Measurements from ENCODE around the gene SECISBP2. TPM values are rescaled to one million over a fixed set of nuclear protein-coding genes. Genes with fewer than 3 reads are reported as not detected.

SECISBP2 gene
- total RNA-seq, 5 donors from 2014 or later (not counting 1 experiment from before 2014, with no cell fraction given), result 78.8 to 132 (median 87.5) TPM

- CTCF ChIA-PET, result interaction anchor here in 1 of 2 donors (0.8 kb wide), 1 partner anchor 195 kb away, joined by 3 read pairs; no protein-coding TSS in a partner anchor
- H3K4me1 Mint-ChIP-seq, result peaks cover 19 to 40% (median 31%) of the 10 kb centered on the region in 3 donors
- POLR2A ChIA-PET, result no interaction called here
- DNase-seq, result no peak
- H3K27me3 ChIP-seq (replicated peaks in 1 of 2; ENCODE audit: control insufficient read depth in 2 of 2, extremely low read depth in 1 of 2, insufficient read depth in 2 of 2, low read length in 1 of 2), result no peaks in the 10 kb centered on the region
- peaks cover 29 to 95% of the 10 kb centered on the region in 2 donors for H3K36me3 ChIP-seq (ENCODE audit: control insufficient read depth in 2 of 2, extremely low read depth in 1 of 2, insufficient read depth in 1 of 2, low read length in 1 of 2)
- H3K4me3 ChIP-seq (ENCODE audit: control insufficient read depth in 1 of 2, extremely low read depth in 1 of 2, low read length in 1 of 2), result no peak overlapping the region
- H3K4me1 ChIP-seq (ENCODE audit: control insufficient read depth in 1 of 2, extremely low read depth in 1 of 2, insufficient read depth in 2 of 2, low read length in 2 of 2), result peaks cover 0 to 21% of the 10 kb centered on the region in 2 experiments
- H3K27me3 Mint-ChIP-seq, result no peaks in the 10 kb centered on the region
- H3K9me3 Mint-ChIP-seq, result no peaks in the 10 kb centered on the region
- H3K9me3 ChIP-seq, result no peaks in the 10 kb centered on the region
- H3K4me3 Mint-ChIP-seq, result no peak overlapping the region
- H3K27ac Mint-ChIP-seq, result peak overlapping the region; percentile 67 to 92
- H3K27ac ChIP-seq (ENCODE audit: low read length), result no peak overlapping the region
- H3K36me3 Mint-ChIP-seq, result peaks cover 85% of the 10 kb centered on the region
- no peak for ATAC-seq (replicated peaks in 1 of 4)
- whole genome bisulfite sequencing (ENCODE audit: insufficient coverage), result no CpG with 5 or more reads among the region's 3 CpGs
Observed at GRCh38 chr9:89353989-89354388, 35.7 kb downstream of the SECISBP2 start.

DNA sequence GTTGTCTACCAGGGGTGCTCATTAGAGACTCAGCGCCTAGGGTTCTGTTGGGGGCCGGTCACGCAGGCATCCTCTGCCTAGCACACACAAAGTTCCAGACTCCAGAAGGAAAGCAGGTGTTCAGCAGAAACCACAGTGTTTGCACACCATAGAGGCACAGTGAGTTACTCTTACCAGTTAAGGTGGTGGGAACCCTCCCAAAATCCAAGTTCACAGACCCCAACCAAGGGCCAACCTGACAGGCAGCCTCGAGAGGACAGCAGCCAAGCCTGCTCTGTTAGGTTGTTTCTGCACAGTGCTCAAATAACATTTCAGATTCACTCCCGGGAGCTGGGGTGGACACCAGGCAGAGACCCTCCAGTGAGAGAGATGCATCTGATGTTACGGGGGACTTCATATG, 36.2 kb downstream of the SECISBP2 start:
- ChIA-PET POLR2A (no interaction called here), CTCF (no interaction called here)
- DNase-seq (no peak), ATAC-seq (replicated peaks in 1 of 4) (no peak)
- Histone ChIP-seq H3K36me3 (ENCODE audit: control insufficient read depth in 2 of 2, extremely low read depth in 1 of 2, insufficient read depth in 1 of 2, low read length in 1 of 2) (peaks cover 29 to 96% of the 10 kb centered on the region in 2 donors), H3K4me3 (ENCODE audit: control insufficient read depth in 1 of 2, extremely low read depth in 1 of 2, low read length in 1 of 2) (no peak overlapping the region), H3K27ac (ENCODE audit: low read length) (no peak overlapping the region), H3K9me3 (no peaks in the 10 kb centered on the region), H3K27me3 (replicated peaks in 1 of 2; ENCODE audit: control insufficient read depth in 2 of 2, extremely low read depth in 1 of 2, insufficient read depth in 2 of 2, low read length in 1 of 2) (no peaks in the 10 kb centered on the region), H3K4me1 (ENCODE audit: control insufficient read depth in 1 of 2, extremely low read depth in 1 of 2, insufficient read depth in 2 of 2, low read length in 2 of 2) (peaks cover 0 to 21% of the 10 kb centered on the region in 2 experiments)
- Mint-ChIP-seq H3K9me3 (no peaks in the 10 kb centered on the region), H3K4me1 (peaks cover 19 to 40% (median 31%) of the 10 kb centered on the region in 3 donors), H3K27me3 (no peaks in the 10 kb centered on the region), H3K27ac (peak overlapping the region in 1 of 2 donors; percentile 92), H3K4me3 (no peak overlapping the region), H3K36me3 (peaks cover 83% of the 10 kb centered on the region)
- 100% methylated on average over 4 of the region's 6 CpGs for WGBS (ENCODE audit: insufficient coverage)

DNA sequence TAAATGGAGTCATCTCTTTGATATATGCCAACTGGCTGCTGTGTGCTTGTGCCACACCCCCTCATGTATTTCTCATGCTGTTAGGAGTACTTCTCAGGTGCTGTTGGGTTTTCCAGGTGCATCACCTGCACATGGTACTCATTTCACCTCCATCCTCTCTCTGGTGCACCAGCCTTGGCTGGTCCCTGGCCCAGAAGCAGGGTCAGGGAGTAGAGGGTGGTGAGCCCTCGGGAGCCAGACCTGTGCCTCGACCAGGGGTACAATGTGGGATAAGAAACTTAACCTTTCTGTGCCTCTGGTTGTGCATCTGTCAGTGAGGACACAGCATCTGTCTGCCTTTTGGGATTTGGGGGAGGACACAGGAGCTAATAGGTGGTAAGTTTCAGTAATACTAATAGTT, 38.5 kb downstream of the SECISBP2 start:
- no peaks in the 10 kb centered on the region for H3K9me3 ChIP-seq
- peak overlapping the region; percentile 55 to 70 for H3K27ac Mint-ChIP-seq
- no peaks in the 10 kb centered on the region for H3K27me3 Mint-ChIP-seq
- H3K4me3 ChIP-seq (ENCODE audit: control insufficient read depth in 1 of 2, extremely low read depth in 1 of 2, low read length in 1 of 2), result no peak overlapping the region
- H3K27ac ChIP-seq (ENCODE audit: low read length), result no peak overlapping the region
- peaks cover 23 to 96% of the 10 kb centered on the region in 2 donors for H3K36me3 ChIP-seq (ENCODE audit: control insufficient read depth in 2 of 2, extremely low read depth in 1 of 2, insufficient read depth in 1 of 2, low read length in 1 of 2)
- ATAC-seq (replicated peaks in 1 of 4) (no peak), DNase-seq (no peak)
- POLR2A ChIA-PET, result interaction anchor here in 1 of 2 donors (1.3 kb wide), 1 partner anchor 9 kb away, joined by 3 read pairs; no protein-coding TSS in a partner anchor
- H3K27me3 ChIP-seq (replicated peaks in 1 of 2; ENCODE audit: control insufficient read depth in 2 of 2, extremely low read depth in 1 of 2, insufficient read depth in 2 of 2, low read length in 1 of 2), result no peaks in the 10 kb centered on the region
- H3K4me3 Mint-ChIP-seq, result no peak overlapping the region
- WGBS (ENCODE audit: insufficient coverage), result 100% methylated on average over 1 of the region's 2 CpGs
- H3K9me3 Mint-ChIP-seq, result no peaks in the 10 kb centered on the region
- peaks cover 80% of the 10 kb centered on the region for H3K36me3 Mint-ChIP-seq
- peaks cover 0 to 14% of the 10 kb centered on the region in 2 experiments for H3K4me1 ChIP-seq (ENCODE audit: control insufficient read depth in 1 of 2, extremely low read depth in 1 of 2, insufficient read depth in 2 of 2, low read length in 2 of 2)
- H3K4me1 Mint-ChIP-seq, result peaks cover 19 to 26% (median 25%) of the 10 kb centered on the region in 3 donors
- CTCF ChIA-PET, result no interaction called here

DNA sequence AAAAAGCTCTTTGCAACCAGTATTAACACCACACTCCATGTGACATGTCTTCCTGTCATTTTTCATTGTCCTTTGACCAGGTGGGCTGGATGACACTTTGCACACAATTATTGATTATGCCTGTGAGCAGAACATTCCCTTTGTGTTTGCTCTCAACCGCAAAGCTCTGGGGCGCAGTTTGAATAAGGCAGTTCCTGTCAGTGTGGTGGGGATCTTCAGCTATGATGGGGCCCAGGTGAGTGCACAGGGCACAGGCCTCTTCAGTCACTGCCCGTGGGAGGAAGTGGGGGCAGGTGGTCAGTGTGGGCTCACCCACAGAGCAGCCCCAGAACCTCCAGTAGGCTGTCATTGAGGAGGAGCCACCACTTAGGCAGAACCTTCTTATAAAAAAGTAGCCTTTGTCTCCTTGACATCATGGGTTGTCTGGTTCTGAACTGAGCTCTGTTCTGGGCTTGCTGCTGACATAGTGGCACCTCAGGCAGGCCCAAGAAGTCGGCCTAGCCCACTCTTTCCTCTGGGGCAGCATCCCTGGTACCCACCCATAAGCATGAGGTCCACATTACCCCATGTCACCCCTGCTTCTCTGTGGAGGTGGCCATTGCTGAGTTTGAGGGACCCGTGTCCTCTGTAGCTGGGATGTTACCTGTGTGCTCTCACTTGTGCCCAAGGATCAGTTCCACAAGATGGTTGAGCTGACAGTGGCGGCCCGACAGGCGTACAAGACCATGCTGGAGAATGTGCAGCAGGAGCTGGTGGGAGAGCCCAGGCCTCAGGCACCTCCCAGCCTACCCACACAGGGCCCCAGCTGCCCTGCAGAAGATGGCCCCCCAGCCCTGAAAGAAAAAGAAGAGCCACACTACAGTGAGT, 39.3 kb downstream of the SECISBP2 start:
- ATAC-seq (replicated peaks in 1 of 4) (no peak), DNase-seq (no peak)
- Mint-ChIP-seq H3K27ac (peak overlapping the region; percentile 49 to 70), H3K9me3 (no peaks in the 10 kb centered on the region), H3K27me3 (no peaks in the 10 kb centered on the region), H3K4me1 (peaks cover 11 to 18% (median 17%) of the 10 kb centered on the region in 3 donors), H3K36me3 (peaks cover 79% of the 10 kb centered on the region), H3K4me3 (no peak overlapping the region)
- no peaks in the 10 kb centered on the region for H3K27me3 ChIP-seq (replicated peaks in 1 of 2; ENCODE audit: control insufficient read depth in 2 of 2, extremely low read depth in 1 of 2, insufficient read depth in 2 of 2, low read length in 1 of 2)
- WGBS (ENCODE audit: insufficient coverage), result 85% methylated on average over 4 of the region's 8 CpGs
- H3K4me3 ChIP-seq (ENCODE audit: control insufficient read depth in 1 of 2, extremely low read depth in 1 of 2, low read length in 1 of 2), result no peak overlapping the region
- ChIA-PET CTCF (interaction anchor here in 1 of 2 donors (1.1 kb wide), 1 partner anchor 14 kb away, joined by 3 read pairs; no protein-coding TSS in a partner anchor), POLR2A (interaction anchor here in 1 of 2 donors (0.5 to 1.3 kb wide), 3 partner anchors 9 to 93 kb away, joined by 3 to 7 read pairs (median 3); no protein-coding TSS in a partner anchor)
- H3K36me3 ChIP-seq (ENCODE audit: control insufficient read depth in 2 of 2, extremely low read depth in 1 of 2, insufficient read depth in 1 of 2, low read length in 1 of 2), result peaks cover 25 to 96% of the 10 kb centered on the region in 2 donors
- H3K9me3 ChIP-seq, result no peaks in the 10 kb centered on the region
- no peak overlapping the region for H3K27ac ChIP-seq (ENCODE audit: low read length)
- H3K4me1 ChIP-seq (ENCODE audit: control insufficient read depth in 1 of 2, extremely low read depth in 1 of 2, insufficient read depth in 2 of 2, low read length in 2 of 2), result peaks cover 0 to 7% of the 10 kb centered on the region in 2 experiments

- Histone ChIP-seq H3K4me1 (ENCODE audit: control insufficient read depth in 1 of 2, extremely low read depth in 1 of 2, insufficient read depth in 2 of 2, low read length in 2 of 2) (no peaks in the 10 kb centered on the region), H3K27me3 (replicated peaks in 1 of 2; ENCODE audit: control insufficient read depth in 2 of 2, extremely low read depth in 1 of 2, insufficient read depth in 2 of 2, low read length in 1 of 2) (no peaks in the 10 kb centered on the region), H3K36me3 (ENCODE audit: control insufficient read depth in 2 of 2, extremely low read depth in 1 of 2, insufficient read depth in 1 of 2, low read length in 1 of 2) (peaks cover 18 to 97% of the 10 kb centered on the region in 2 donors), H3K4me3 (ENCODE audit: control insufficient read depth in 1 of 2, extremely low read depth in 1 of 2, low read length in 1 of 2) (no peak overlapping the region), H3K27ac (ENCODE audit: low read length) (no peak overlapping the region), H3K9me3 (no peaks in the 10 kb centered on the region)
- WGBS (ENCODE audit: insufficient coverage), result 100% methylated on average over 2 of the region's 3 CpGs
- Mint-ChIP-seq H3K9me3 (no peaks in the 10 kb centered on the region), H3K36me3 (peaks cover 78% of the 10 kb centered on the region), H3K27me3 (no peaks in the 10 kb centered on the region), H3K4me3 (no peak overlapping the region), H3K4me1 (peaks cover 9 to 12% (median 11%) of the 10 kb centered on the region in 3 donors), H3K27ac (peak overlapping the region; percentile 46 to 70)
- POLR2A ChIA-PET, result interaction anchor here in 1 of 2 donors (0.5 to 1.0 kb wide), 2 partner anchors 10 to 92 kb away, joined by 3 to 7 read pairs; no protein-coding TSS in a partner anchor
- CTCF ChIA-PET, result interaction anchor here in 1 of 2 donors (1.1 kb wide), 1 partner anchor 14 kb away, joined by 3 read pairs; no protein-coding TSS in a partner anchor
- ATAC-seq (replicated peaks in 1 of 4) (no peak), DNase-seq (no peak)
Observed at GRCh38 chr9:89358376-89358916, 40.1 kb downstream of the SECISBP2 start.

- ChIA-PET POLR2A (no interaction called here), CTCF (no interaction called here)
- ATAC-seq (replicated peaks in 1 of 4), result no peak
- peak in 1 of 35 experiments; percentile 5 for DNase-seq
- 90% methylated on average over 2 of the region's 4 CpGs for WGBS (ENCODE audit: insufficient coverage)
- H3K9me3 ChIP-seq, result no peaks in the 10 kb centered on the region
- Mint-ChIP-seq H3K27me3 (no peaks in the 10 kb centered on the region), H3K4me1 (peaks cover 5 to 12% (median 8%) of the 10 kb centered on the region in 3 donors), H3K36me3 (peaks cover 72% of the 10 kb centered on the region), H3K9me3 (no peaks in the 10 kb centered on the region), H3K4me3 (no peak overlapping the region), H3K27ac (peak overlapping the region in 1 of 2 donors; percentile 69)
- no peaks in the 10 kb centered on the region for H3K27me3 ChIP-seq (replicated peaks in 1 of 2; ENCODE audit: control insufficient read depth in 2 of 2, extremely low read depth in 1 of 2, insufficient read depth in 2 of 2, low read length in 1 of 2)
- peaks cover 18 to 94% of the 10 kb centered on the region in 2 donors for H3K36me3 ChIP-seq (ENCODE audit: control insufficient read depth in 2 of 2, extremely low read depth in 1 of 2, insufficient read depth in 1 of 2, low read length in 1 of 2)
- no peaks in the 10 kb centered on the region for H3K4me1 ChIP-seq (ENCODE audit: control insufficient read depth in 1 of 2, extremely low read depth in 1 of 2, insufficient read depth in 2 of 2, low read length in 2 of 2)
- H3K27ac ChIP-seq (ENCODE audit: low read length), result no peak overlapping the region
- no peak overlapping the region for H3K4me3 ChIP-seq (ENCODE audit: control insufficient read depth in 1 of 2, extremely low read depth in 1 of 2, low read length in 1 of 2)
Observed at GRCh38 chr9:89358985-89359384, 40.7 kb downstream of the SECISBP2 start.
